Measurements from ENCODE around the gene ELAVL2. TPM values are rescaled to one million over a fixed set of nuclear protein-coding genes. Genes with fewer than 3 reads are reported as not detected.

Gene ELAVL2
- total RNA-seq, result not detected
- long read RNA-seq, result 0 reads

- intact Hi-C loops (cut with DNase I), result no loop called here
- H3K4me3 ChIP-seq, result peak within 1 kb of the TSS in 1 of 3 donors; percentile 10
Observed at GRCh38 chr9:23826120-23826629, at the start of gene ELAVL2. TSS of gene ELAVL2 (minus strand) at chr9:23826240. CDS start at chr9:23762234, 64,006 bp downstream.

GRCh38 chr9:23858234-23858633 lies 32.2 kb upstream of the ELAVL2 start:
- Histone ChIP-seq H3K27ac (no peak overlapping the region), H3K36me3 (no peaks in the 10 kb centered on the region), H3K27me3 (no peaks in the 10 kb centered on the region), H3K9me3 (no peaks in the 10 kb centered on the region), H3K4me1 (no peaks in the 10 kb centered on the region), H3K4me3 (no peak overlapping the region)
- 33% methylated on average over 3 of the region's 3 CpGs for WGBS (ENCODE audit: insufficient coverage, low coverage, low lambda C conversion rate, missing lambda C conversion rate)
- no peak for TF ChIP-seq CTCF (IDR thresholded peaks at IDR 0.05)
- no peak for TF ChIP-seq POLR2A (IDR thresholded peaks at IDR 0.05)
- no peak for DNase-seq
- ATAC-seq, result no peak
- intact Hi-C loops (cut with DNase I), result no loop called here

More at GRCh38 chr9:23826120-23826629, at the start of gene ELAVL2:
- TF ChIP-seq CTCF (IDR thresholded peaks at IDR 0.05), result no peak
- TF ChIP-seq POLR2A (IDR thresholded peaks at IDR 0.05), result no peak
- H3K27ac ChIP-seq, result no peak within 1 kb of the TSS
- DNase-seq (peak in 2 of 3 donors; percentile 64 to 65), ATAC-seq (peak; percentile 38 to 88 (median 71))
- peaks cover 9 to 34% of the 10 kb centered on the region in 2 donors for H3K27me3 ChIP-seq
- peaks cover 0 to 10% (median 0%) of the 10 kb centered on the region in 4 donors for H3K4me1 ChIP-seq
- no peaks in the 10 kb centered on the region for H3K9me3 ChIP-seq
- H3K36me3 ChIP-seq, result no peaks in the 10 kb centered on the region
- WGBS (ENCODE audit: insufficient coverage, low coverage, low lambda C conversion rate, missing lambda C conversion rate), result 4% methylated on average over 23 of the region's 30 CpGs

GRCh38 chr9:23855873-23856604 lies 30.0 kb upstream of the ELAVL2 start:
- DNase-seq (no peak), ATAC-seq (no peak)
- Histone ChIP-seq H3K4me3 (no peak overlapping the region), H3K27me3 (peaks cover 0 to 11% of the 10 kb centered on the region in 2 donors), H3K4me1 (no peaks in the 10 kb centered on the region), H3K27ac (no peak overlapping the region), H3K36me3 (no peaks in the 10 kb centered on the region), H3K9me3 (no peaks in the 10 kb centered on the region)
- intact Hi-C loops (cut with DNase I), result no loop called here
- TF ChIP-seq POLR2A (IDR thresholded peaks at IDR 0.05), result no peak
- no peak for TF ChIP-seq CTCF (IDR thresholded peaks at IDR 0.05)
- WGBS (ENCODE audit: insufficient coverage, low coverage, low lambda C conversion rate, missing lambda C conversion rate), result 56% methylated on average over 5 of the region's 5 CpGs

- Histone ChIP-seq H3K9me3 (no peaks in the 10 kb centered on the region), H3K4me1 (no peaks in the 10 kb centered on the region), H3K36me3 (no peaks in the 10 kb centered on the region), H3K27ac (no peak overlapping the region), H3K27me3 (peaks cover 0 to 13% of the 10 kb centered on the region in 2 donors), H3K4me3 (peak overlapping the region in 2 of 3 donors; percentile 9 to 32)
- TF ChIP-seq CTCF (IDR thresholded peaks at IDR 0.05) (no peak), POLR2A (IDR thresholded peaks at IDR 0.05) (no peak)
- intact Hi-C loops (cut with DNase I), result no loop called here
- ATAC-seq, result peak in 3 of 4 donors; percentile 23 to 41 (median 34)
- peak in 2 of 3 donors; percentile 25 to 41 for DNase-seq
- WGBS (ENCODE audit: insufficient coverage, low coverage, low lambda C conversion rate, missing lambda C conversion rate), result 8% methylated on average over 59 of the region's 62 CpGs
Observed at GRCh38 chr9:23850690-23851629, 24.9 kb upstream of the ELAVL2 start.

Data from right lobe of liver (tissue), 6 donors.